AG09309 (cell line): ENCODE measurements around the gene DDRGK1.

Experiments
- DNase-seq: peaks from one replicate; pipeline ENCODE4 v3.0.0-alpha.2; 2010; ENCODE audit warnings: low read depth
- H3K4me3 ChIP-seq: 2 replicates; pipeline ENCODE4 v1.5.1; 2011; ENCODE audit warnings: mild to moderate bottlenecking, low read depth, low read length, moderate library complexity; ENCODE audit not compliant: control insufficient read depth
- CTCF ChIP-seq: IDR thresholded peaks from 2 replicates; pipeline ENCODE4 v1.5.1; 2011; ENCODE audit warnings: mild to moderate bottlenecking, low read depth, low read length, inconsistent platforms; ENCODE audit not compliant: insufficient read depth, control insufficient read depth; ENCODE audit errors: missing control alignments

Gene DDRGK1

GRCh38 chr20:3174442-3175261, 29.8 kb downstream of the DDRGK1 start:
- no peak for DNase-seq
- no peak for TF ChIP-seq CTCF
- peak overlapping the region; percentile 84 for H3K4me3 ChIP-seq

GRCh38 chr20:3173610-3174441, 30.7 kb downstream of the DDRGK1 start:
- DNase-seq = no peak
- no peak for TF ChIP-seq CTCF
- peak overlapping the region; percentile 84 for H3K4me3 ChIP-seq

DNA sequence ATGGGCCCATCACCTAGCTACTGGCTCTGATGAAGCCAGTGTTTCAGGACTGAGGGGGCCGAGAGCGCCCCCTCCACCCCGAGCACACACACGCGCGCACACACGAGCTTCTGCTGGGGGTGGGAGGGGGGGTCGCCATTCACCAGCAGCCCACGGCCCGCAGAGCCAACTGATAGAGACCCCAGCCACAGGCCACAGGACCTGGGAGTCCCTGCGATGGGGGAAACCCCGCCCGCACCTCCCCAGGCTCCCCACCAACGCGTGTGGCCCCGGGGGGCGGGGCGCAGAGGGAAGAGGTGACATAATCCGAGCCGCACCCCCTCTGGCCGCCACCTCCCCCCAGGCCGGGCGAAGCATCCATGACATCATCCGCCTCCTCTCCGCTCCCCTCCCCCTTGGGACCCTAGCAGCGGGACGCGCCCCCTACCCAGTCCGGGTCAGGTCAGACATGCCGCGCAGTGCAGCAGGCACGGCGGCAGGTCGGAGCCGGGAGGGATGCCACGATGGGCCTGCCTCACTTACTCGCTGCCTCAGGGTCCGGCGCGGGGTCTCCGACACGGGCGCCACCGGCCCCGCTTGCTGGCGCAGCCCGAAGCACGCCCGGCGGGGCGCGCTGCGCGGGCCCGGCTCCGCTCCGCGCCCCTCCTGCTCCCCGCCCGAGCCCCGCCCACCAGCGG, 31.4 kb downstream of the DDRGK1 start, which contains the start of gene LZTS3:
Gene LZTS3, minus strand, starts transcription at position 617 of the 677 bp plus-strand sequence. CDS start 6,386 bp downstream, outside the sequence.
- no peak for DNase-seq
- TF ChIP-seq CTCF = no peak
- H3K4me3 ChIP-seq = peak within 1 kb of the TSS; percentile 84

DNA sequence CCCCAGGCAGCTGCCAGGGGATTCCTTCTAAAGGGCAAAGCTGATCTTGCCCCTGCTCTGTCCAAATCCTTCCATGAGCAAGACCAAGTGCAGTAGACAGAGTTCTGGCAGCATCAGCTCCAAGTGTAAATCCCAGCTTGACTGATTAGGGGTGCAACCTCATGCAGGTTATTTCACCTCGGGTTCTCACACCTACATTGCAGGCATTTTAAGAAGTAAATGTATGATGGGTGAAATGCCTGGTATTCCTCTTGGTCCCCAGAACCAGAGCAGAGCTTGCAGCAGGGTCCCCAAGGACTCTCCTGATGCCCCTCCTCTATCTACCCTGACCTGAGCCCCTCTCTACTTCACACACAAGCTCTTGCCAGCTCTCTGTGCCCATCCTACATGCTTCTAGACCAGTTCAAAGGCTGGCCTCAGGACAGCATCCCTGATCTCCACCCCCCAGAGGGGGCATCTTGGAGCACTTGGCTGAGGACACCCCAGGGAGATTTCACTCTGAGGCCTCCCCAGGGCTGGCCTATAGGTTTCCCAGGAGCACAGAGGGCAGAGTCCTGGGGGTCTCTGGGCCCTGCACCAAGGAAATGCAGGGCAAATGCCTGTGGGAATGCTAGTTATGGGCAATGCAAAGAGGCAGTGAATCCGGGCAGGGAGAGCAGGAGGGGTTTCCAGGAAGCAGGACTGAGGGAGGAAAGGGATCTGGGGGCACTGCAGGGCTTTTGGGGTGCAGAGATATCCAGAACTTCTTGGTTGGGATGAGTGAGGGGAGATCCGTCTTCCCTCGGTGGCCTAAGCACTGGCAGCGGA, 32.2 kb downstream of the DDRGK1 start:
- TF ChIP-seq CTCF = no peak
- DNase-seq = no peak
- H3K4me3 ChIP-seq = peak overlapping the region; percentile 65

GRCh38 chr20:3171391-3172125, 32.9 kb downstream of the DDRGK1 start:
- H3K4me3 ChIP-seq = no peak overlapping the region
- DNase-seq = no peak
- TF ChIP-seq CTCF = no peak
